HG03025 (cell line): ENCODE results near the gene FAM53A.

Experiments used
- ATAC-seq: cut with Tn5 transposase; IDR thresholded peaks from one replicate; pipeline ENCODE4 v1.9.1; 2021; ENCODE audit warnings: mild to moderate bottlenecking, moderate library complexity; ENCODE audit not compliant: unreplicated experiment, low FRiP score

Gene FAM53A

DNA sequence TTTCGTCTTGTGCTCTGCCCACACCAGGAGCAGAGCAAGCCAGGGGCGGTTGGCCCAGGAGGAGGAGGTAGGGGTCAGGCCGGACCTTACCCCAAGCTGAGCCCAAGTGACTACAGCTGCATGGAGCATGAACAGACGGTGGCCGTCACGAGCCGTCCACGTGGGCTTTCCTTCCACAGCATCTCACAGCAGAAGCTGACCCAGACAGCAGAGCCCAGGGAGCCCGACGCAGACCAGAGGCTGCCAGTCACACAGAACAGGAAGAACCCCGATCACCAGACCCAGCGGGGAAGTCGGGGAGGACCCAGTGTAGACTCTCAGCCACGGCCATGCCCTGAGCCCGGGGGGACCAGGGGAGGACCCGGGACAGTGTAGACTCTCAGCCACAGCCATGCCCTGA is 58.0 kb downstream of the FAM53A start:
- ATAC-seq = no peak

GRCh38 chr4:1625600-1626138 is 58.4 kb downstream of the FAM53A start:
- no peak for ATAC-seq

- ATAC-seq = no peak
These were observed 59.6 kb downstream of the FAM53A start for GRCh38 chr4:1624519-1624910.

DNA sequence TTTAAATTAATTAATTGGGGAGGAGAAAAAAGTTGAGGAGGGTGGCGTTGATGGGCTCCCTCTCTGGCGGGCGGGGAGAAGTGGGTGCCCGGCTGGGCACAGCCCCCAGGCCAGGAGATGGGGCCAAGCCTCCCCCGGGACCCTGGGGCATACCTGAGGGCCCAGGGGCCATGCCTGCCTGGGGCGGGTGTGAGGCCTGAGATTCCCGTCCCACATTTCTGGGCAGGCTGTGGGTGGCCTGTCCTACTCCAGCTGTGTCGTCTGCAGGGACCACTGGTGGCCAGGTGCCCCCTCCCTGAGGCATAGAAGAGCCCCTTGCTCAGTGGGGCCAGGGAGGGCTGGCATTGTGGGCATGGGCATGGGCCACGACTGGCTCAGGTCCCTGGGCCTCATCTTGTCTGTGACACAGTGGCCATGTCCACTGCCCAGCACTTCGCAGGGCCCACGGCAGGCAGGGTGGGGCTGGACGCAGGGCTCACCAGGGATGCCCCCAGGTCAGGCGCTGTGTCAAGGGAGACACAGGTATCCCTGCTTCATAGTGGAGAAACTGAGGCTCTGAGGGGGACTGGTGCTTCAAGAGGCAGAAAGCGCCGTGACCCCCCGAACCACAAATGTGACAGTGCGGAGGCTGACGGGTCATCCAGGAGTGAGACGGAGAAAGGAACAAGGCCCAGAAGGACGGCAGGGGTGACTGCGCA is 60.1 kb downstream of the FAM53A start:
- no peak for ATAC-seq

DNA sequence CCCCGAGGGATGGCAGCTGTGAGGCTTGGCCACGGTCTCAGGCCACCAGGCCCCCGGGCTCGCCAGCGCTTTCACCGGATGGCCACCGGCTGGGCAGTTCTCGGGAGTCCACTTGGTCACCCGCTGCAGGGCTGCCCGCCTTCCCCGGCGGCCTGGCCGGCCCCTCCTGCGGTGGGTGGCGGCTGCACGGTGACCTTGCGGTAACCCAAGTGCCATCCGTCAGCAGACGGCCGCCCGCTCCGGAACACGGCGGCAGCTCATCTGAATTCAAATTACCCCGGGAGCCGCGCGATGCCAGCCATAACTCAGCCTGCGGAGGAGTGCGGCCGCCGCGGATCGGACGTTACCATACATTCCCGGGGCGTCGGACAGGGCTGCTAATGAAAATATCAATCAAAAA is 60.7 kb downstream of the FAM53A start:
- ATAC-seq = no peak

DNA sequence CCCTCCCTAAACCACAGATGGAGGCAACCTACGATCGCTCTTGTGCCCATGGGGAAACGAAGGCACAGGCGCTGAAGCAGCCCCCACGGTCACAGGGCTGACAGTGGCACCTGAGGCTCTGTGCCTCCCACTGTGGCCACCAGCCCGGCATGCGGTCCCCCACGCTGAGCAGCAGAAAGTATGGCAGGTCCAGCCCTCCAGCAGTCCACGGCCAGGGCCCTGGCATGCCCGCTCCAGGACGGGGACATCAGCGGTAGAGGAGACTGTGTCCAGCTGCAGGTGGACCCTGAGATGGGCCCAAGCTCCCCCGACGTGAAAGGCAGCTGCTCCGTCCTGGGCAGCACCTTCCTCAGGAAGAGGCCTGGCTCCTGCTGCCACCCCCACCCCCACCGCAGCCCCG is 61.2 kb downstream of the FAM53A start:
- no peak for ATAC-seq

GRCh38 chr4:1622238-1622637 is 61.9 kb downstream of the FAM53A start:
- no peak for ATAC-seq

DNA sequence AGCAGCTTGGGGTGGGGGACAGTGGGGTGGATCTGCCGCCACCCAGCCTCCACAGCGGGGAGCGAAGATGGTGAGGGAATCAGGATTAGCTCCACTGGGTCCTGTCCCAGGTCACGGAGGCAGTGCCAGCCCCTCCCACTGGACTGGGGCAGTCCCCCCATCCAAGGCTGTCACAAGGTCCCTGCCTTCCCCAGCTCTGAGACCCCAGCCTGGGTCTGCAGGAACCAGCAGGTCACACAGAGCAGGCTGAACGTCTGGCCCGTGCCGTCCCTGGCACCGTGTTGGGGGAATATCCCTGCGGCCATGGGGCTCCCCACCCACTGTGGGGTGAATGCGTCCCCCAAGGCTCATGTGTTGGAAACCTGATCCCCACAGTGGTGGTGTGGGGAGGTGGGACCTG is 62.6 kb downstream of the FAM53A start:
- no peak for ATAC-seq

DNA sequence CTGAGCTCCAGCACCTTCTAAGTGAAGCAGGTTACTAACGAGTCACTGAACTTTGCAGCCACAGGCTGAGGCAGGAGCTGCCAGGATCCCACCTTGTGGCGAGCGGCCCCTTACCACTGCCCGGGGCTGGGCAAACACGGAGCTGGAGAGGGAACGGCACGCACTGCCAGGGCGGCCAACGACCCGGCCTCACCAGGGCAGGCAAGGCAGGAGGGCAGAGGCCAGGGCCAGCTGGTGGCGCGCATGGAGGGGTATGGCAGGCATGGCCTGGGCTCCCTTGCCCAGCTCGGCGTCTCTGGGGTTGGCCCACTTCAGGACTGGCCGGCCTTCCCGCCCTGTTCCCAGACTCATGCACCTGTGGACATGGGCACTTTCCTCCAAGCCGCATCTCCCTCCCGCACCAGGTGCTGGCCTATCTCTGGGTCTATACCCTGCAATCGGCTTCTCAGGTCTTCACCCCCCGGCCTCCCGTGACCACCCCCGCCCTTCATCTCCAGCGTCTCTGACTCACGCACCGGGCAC is 64.9 kb downstream of the FAM53A start:
- ATAC-seq = no peak

GRCh38 chr4:1618438-1618837 is 65.7 kb downstream of the FAM53A start:
- no peak for ATAC-seq

GRCh38 chr4:1616557-1616930 is 67.6 kb downstream of the FAM53A start:
- ATAC-seq = no peak

DNA sequence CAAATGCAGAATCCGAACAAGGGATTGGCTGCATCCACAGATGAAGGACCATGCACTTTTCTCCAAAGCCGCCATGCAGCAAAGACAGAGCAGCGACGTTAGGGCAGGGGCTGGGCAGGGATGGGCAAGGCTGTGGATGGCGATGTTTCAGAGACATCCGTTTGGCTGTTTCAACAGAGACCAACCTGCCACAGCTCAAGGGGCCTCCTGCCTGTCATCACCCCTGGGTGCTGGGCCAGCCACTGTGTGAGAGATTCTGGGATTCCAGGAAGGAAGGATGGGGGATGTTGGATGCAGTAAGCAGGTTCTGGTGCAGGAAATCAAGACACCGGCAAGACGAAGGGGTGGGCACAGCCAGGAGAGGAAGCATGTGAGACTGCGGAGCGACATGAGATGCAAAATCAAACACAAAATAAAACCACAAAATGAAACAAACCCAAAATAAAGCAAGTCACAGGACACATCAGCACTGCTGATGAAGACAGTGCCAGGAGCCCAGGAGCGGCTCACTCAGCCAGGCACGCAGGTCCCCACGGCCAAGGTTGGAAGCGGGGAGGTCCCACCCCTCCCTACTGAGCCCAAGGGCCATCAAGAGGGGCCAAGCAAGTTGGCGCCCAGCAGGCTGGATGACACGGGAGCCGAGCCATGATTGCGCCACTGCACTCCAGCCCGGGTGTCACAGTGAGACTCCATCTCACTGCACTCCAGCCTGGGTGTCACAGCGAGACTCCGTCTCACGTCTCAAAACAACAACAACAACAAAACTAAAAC is 68.1 kb downstream of the FAM53A start:
- no peak for ATAC-seq

DNA sequence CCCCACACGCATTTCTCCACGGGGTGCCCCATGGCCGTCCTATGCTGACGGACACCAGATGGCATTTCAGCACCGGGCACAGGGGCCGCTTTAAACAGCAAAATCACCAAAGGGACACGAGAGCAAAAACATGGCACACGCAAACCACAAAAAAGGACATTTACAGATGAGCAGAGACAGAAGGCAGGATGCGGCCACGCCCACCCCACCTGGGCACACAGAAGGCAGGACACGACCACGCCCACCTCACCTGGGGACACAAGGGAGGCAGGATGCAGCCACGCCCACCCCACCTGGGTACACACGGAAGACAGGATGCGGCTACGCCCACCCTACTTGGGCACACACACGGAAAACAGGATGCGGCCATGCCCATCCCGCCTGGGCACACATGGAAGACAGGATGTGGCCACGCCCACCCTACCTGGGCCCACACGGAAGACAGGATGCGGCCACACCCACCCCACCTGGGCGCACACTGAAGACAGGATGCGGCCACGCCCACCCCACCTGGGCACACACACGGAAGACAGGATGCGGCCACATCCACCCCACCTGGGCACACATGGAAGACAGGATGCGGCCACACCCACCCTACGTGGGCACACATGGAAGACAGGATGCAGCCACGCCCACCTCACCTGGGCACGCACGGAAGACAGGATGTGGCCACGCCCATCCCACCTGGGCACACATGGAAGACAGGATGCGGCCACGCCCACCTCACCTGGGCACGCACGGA is 69.1 kb downstream of the FAM53A start:
- ATAC-seq = no peak

DNA sequence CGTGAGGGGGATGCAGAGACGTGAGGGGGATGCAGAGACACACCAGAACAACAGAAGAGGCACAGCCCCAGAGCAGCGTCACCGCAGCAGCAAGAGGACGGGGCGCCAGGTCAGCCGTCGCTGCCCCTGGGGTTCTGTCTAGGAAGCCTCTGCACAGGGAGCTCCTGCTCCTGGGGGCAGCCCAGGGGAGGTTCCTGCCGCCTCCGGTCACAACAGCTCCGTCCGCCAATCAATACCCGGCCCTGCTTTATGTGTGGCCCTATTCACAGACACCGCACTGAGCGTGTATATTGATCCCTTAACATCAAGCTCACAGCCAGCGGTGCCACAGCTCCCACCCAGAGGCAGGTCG is 69.6 kb downstream of the FAM53A start:
- ATAC-seq = no peak

DNA sequence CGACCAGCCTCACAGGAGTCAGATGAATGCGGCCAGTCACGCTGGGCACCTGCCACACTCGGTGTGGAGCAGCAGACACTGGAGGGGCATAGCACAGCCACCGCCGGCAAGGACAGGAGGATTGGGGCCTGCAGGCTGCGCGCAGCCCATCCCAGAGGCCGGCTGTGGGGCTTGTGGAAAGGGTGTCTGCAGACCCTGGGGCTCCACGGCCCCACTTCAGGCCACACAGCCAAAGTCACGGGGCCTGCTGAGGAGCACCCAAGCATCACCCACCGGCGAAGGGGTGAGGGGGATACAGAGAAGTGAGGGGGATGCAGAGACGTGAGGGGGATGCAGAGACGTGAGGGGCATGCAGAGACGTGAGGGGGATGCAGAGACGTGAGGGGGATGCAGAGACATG is 70.1 kb downstream of the FAM53A start:
- no peak for ATAC-seq

GRCh38 chr4:1613099-1613495 is 71.0 kb downstream of the FAM53A start:
- ATAC-seq = no peak

DNA sequence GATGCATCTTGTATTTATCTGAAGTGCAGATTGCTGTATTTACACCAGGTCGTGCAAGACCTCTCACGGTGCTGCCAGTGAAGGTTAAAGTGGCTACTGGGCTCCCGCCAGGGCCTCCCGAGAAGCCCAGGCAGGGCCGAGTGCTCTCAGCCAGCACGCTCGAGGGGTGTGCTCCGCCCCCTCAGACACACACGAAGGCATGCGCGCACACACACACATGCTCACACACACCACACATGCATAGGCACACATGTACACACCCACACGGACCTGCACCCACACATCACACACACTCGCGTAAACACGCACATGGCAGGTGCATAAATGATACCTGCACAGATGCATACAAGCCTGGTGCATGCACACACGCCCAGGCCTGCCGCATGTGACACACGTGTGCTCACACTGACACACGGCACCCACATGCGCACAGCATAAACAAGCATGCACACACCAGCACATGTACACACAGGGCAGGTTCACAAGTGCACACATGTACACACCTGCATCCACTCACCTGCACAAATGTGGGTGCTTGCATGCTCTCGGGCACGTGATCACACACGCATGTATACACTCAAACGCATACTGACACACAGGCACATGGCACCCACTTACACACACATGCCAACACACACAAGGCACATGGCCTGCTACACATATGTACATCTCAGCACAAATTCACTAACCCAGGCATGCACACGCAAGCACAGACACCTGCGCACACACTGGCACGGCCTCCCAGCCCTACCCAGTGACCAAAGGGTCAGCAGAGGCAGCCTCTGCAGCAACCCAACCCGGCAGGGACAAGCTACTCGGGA is 71.6 kb downstream of the FAM53A start:
- ATAC-seq = no peak

DNA sequence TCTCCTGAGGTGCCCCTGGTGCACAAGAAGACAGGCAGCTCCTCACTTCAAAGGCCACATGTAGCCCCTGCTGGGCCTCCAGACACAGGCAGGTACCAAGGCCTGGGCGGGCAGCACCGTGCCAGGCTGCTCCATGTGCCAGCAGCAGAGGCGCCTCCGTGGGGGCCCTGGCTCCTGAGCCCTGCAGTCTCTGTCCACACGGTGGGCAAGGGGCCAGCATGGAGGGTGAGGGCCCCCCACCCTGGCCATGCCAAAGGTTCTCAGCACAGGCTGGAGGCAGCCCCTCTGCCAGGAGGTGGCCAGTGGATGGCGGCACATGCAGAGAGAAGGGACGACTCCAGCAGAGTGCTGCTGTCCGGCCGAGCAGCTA is 72.6 kb downstream of the FAM53A start:
- no peak for ATAC-seq

DNA sequence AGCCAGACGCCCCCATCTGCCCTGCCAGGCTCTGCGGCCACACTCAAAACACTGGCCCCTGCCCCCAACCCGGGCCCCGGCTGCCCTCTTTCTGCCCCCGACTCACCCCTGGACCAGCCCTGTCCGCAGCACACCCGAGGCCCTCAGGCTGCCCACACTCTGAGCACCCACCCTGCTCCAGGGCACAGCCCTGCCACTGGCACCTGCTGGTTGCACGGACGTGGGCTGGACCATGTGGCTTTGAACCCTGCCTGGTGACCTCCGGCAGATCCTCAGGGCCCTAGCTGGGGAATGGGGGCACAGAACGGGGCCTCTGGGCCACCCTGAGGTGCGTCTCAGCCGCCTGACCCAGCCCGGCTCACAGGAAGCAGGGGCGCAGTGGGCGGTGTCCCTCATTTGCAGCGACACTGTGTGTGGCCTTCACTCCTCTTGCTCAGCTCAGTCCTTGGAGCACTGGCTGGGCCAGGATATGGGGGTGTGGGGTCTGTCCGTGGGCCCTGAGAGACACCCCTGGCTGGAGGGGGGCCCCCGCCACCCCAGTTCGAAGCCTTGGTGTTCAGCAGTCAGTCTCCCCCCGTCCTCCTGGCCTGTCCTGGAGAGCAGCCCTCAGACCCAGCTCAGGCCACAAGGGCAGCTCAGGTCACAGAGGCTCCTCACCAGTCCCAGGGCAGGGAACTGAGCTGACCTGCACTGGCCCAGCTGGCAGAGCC is 73.2 kb downstream of the FAM53A start:
- no peak for ATAC-seq
